HG03103 (cell line): ENCODE data around the gene CRIM1.

ENCODE experiments used
- ATAC-seq: cut with Tn5 transposase; IDR thresholded peaks from one replicate; pipeline ENCODE4 v1.9.1; 2021; ENCODE audit warnings: low read depth; ENCODE audit not compliant: unreplicated experiment

Gene CRIM1

DNA sequence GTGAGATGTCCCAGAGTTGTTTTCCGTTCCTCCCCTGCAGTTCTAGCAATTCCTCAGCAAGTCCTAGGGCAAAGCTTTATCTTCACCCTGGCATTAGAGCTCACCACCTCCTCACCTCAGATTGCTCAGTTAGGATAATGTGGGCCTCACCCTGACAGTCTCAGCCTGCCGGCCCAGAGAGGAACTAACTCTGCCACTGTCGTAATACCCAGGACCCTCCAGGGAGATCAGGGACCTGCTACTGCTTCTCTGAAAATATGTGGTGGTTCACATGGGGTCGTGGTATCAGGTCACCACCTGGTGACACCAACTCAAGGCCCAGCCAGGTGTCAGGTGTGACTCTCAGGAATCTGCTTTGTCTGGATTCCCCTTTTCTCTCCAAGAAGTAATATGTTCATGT is 121.7 kb downstream of the CRIM1 start:
- no peak for ATAC-seq

DNA sequence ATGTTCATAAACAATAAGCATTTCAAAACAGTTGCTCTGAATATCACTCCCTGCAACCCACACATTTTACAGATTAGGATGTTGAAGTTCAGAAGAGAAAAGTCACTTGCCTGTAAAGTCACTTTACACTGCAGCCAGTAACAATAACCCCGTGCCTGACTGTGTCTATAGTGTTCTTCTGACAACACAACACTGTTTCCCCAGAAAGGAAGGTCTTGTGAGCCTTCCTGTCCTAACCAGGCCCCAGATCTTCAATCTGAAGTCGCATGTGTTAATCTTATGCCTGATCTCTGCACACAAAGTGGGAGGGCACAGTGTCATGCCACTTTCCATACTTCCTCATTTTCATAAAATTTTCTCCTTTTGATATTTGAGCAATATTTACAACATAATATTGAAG is 122.2 kb downstream of the CRIM1 start:
- no peak for ATAC-seq

DNA sequence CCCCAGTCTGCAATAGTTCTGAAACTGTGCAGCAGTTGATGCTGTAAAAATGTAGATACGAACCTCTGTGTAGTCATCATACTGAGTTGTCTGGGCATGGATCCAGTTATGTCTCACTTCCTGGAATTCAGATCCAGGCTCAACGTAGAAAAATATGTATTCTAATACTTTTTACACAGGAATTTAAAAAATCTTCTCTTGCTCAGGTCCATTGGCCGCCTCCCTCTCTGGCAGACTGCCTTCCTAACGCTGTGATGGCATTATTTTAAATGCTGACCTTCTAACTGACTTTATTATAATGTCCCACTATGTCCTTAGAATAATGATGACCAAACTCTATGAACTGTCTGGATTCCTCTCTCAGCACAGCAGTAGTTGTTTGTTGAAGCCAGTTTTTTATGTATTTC is 122.8 kb downstream of the CRIM1 start:
- ATAC-seq = no peak

DNA sequence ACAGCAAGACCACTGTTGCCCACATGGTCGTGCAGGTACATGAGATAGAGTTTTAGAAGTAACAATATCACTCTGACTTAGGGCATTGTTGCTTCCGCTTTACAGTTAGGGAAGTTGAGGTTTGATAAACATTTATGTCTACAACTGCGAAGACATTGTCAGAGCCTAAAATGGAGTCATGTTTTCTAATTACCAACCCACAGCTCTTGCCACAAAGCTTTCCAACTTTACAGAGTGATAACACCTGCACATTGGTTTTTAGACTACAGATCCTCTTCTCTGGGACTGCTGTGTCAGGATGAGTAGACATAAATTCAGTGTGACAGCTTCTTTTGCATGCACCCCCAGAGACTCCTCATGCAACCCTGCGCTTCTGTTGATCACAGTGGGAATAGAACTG is 123.4 kb downstream of the CRIM1 start:
- ATAC-seq = no peak

DNA sequence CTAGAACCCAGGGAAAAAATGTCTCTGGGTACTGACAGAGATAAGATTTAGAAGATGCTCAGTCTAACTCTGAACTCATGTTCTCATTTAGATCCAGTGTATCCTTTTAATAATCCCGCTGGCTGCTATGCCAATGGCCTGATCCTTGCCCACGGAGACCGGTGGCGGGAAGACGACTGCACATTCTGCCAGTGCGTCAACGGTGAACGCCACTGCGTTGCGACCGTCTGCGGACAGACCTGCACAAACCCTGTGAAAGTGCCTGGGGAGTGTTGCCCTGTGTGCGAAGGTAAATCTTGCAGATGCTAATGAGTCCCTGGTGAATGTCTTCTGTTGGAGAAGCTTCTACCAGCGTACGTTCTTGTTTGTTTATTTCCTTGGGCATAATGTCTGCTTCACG is 123.8 kb downstream of the CRIM1 start:
- no peak for ATAC-seq

DNA sequence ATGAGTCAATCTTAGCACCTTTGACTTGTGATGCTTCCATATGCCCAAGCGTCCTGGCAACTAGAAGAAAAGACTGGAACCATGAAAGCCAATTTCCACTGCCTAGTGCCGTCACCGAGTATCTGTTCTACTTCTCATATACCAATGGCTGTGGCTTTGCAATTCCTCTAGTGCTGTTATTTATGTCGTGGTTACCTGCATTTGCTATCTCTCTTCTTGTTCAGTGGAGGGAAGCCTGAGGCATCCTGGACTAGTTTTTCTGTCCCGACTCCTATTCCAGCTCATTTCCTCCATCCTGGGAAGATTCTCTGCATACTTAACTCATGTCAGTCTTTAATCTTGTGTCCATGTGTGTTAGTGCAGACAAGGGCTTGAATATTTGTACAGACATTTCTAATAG is 124.5 kb downstream of the CRIM1 start:
- no peak for ATAC-seq

DNA sequence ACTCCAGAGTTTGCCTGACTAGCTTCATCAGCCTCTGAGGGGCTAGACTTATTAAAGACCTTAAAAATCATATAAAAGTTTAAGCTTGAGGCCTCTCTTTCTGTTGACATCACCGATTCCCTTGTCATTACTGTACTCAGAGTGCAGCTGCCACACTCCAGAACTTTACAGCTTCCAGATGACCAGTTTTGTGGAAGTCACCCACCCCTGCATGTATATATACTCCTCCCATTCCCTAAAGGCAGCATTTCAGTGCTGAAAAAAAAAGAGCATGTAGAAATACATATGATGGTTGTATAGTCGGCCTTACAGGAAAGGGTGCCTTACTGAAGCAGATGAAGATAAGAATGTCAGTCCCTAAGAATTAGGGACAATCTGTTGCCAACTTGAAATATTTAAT is 125.1 kb downstream of the CRIM1 start:
- no peak for ATAC-seq

DNA sequence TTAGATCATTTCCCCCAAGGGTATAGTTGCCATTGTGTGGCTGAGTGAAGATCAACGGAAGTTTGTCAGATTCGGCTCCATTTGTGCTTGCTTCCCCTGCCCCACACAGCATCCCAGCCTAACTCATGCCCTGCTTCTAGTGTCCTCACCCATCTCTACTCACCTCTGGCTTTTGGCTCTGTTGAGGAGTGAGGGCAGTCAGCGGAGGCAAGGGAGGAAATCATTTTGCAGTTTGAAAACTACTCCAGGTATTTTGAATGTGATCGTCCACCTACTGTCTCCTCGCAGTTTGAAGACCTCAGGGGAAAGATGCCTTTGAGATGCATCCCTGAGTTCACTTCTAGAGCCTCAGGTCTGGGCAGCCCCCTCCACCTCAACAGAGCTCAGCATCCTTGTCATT is 126.1 kb downstream of the CRIM1 start:
- no peak for ATAC-seq

DNA sequence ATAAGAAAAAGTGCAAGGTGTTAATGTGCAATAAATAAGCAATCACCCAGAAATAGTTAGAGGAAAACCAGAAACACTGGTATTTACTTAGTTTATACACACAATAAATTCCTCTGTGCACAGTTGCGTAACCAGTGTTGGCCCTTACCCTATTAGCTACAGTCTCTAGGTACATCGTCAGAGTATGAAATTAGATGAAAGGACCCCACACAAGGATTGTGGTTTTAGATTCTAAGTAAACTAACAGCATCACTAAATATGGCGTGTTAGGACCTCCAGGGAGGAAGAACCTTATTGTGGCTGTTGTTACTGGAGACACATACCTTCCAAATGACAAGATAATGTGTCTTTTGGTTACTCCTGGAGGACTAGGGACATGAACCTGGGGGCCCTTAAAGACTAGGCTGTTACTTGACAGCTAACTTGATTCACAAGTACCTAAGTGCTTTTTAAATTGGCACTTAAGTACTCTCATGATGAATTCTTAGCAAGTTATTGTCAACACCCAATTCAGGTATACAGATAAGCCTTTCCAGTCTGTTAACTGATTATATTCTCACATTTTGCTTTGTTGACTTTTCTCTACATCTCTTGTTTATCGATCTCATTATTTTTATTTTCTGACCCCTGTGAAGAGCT is 127.1 kb downstream of the CRIM1 start:
- no peak for ATAC-seq

DNA sequence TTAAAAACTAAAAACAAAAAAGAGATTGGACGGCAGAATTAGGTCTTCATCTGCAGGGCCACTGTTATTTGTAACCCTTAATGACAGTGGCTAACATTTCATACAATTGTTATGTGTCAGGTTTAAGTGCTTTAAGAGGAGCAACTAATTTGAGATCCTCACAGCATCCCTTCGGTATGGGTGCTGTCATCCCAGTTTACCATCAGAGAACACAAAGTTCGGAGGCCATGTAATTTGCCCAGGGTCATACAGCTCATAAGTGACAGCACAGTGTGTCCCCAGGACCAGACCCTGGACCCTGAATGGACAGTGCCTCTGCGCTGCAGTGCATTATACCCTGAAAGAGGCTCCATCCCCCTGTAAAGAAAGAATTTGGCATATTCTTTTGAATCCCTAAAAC is 127.7 kb downstream of the CRIM1 start:
- no peak for ATAC-seq

DNA sequence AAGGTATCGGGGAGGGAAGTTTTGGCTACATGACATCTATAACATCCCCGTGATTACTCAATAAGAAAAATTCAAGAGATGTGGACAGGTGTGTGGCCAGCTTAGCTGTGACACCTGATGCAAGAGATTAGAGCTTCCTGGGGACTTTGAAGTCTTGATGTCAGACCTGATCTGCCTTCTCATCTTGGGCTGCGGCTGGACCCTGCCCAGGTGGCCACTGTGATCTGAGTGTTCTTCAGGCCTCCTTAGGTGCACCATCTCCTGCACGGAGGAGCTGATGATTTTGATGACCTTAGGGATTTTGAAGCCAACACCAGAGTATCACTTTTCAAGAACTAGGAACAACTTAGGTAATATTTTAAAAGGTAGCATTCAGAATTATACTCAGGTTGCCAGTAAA is 128.9 kb downstream of the CRIM1 start:
- no peak for ATAC-seq

DNA sequence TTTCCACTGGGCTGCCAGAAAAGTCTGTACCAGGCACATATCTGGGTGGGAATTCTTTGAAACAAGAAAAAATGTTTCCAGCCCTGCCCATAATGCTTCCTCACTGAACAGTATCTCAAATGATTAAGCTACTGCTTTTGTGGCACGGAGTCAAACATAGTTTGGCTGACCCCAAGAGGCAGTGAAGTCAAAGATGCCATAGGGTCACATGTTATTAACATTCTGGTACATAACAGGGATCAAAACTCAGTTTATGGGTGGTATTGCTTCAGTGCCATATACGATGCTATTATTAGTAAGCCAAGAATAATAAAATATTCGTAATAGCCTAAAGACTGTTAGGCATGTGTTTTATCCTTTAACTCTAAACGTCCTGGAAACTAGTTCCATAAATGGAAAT is 129.9 kb downstream of the CRIM1 start:
- ATAC-seq = no peak

DNA sequence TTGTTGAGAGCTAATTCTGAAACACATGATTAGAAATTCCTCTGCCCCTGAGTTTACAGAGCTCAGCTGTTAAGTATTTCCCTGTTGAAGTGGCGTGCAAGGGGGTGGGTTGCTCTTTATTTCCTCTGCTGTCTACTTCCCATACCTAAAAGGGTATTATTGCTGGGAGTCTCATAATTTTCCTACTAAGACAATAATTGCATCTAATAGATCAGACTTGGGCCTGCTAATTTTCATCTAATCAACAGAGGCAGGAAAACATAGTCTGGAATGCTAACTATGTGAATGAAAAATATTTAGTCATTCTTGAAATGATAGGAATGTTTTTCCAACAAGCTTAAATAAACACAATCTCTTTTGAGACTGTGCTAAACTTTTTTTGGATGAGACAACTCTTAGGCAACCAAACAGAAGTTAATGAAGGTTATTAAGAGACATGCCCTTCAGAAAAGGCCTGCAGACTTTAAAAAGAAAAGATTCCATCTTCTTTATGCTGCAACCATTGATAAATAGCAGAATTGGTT is 131.0 kb downstream of the CRIM1 start:
- no peak for ATAC-seq

DNA sequence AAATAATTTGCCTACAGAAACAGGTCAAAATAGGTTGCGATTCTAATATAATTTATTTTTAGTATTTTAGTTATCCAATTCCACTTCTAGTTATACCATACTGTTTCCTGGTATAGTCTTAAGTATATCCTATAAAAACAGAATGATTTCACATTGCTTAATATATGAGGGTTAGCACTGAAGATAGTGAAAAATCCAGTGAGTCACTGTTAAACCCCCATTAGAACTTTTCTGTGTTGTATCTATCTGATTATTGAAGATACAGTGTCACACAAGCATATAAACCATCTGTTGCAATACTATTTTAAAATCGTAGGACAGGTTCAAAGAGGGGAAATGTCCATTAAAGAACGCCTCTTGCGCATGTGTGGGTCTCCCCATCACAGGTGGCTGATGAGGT is 132.4 kb downstream of the CRIM1 start:
- ATAC-seq = no peak

DNA sequence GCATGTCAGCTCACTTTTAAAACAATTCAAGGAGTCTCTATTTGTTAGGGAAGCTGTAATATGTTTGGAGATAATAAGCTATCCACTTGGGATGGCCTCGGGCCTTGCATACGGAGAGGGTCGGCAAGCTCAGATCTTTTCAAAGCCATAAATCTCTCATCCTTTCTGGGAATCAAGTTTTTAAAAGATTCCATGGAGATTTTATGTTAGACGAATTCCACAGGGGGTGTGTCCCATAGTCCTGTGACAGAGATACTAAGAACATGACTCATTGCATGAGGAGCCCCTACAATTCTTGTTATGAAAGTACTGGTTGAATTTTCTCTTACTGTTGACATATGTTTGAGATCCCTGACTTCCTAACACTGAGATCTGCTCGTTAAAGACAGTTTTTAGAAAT is 133.7 kb downstream of the CRIM1 start:
- ATAC-seq = no peak

DNA sequence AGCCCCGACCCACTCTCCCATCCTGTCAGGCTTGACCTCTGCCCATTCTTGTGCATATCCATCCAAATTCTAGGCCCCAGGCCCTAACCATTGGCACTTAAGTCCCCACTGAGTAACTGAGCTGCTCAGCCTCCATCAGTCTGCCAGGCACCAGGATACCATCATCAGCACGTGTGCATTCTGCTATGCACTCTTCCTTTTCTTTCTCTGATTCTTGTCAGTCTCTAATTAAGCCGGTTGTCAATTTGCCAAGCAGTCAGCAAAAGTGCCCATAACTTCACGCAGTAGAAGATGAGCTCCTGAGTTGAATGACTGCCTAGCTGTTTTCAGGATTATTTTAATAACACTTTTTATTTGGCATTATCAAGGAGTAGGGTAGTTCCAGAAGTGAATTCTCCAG is 135.2 kb downstream of the CRIM1 start:
- ATAC-seq = no peak

DNA sequence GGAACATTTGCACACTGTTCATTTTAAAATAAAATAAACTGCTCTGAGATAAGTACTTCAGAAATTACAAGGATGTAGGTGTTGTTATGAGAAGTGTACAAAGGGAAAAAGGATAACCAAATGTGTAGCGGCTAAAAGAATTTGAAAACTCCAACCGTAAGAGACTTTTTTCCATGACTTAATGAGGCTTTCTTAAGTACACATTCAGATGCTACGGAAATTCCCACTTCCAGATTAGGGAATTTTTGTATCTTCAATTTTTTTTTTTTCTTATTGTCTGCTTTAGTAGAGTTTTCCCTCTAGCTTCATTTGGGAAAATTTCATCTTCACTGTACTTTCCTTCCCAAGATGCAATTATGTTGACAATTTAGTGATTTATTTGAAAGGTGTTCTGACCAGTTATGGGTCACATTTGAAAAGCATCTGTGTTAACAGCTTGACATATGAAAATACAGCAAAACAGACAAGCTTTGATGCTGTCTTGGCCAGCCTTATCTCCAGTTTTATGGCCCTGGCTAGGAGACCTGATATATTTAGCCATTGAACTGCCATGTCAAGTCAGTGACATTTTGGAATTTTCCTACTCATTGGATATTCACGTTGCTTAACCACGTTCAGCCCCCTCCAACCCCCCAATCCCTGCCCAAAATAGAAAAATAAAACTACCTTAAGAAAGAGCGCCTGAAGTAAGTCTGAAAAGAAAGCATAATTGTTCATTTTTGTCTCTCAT is 136.8 kb downstream of the CRIM1 start:
- ATAC-seq = no peak

DNA sequence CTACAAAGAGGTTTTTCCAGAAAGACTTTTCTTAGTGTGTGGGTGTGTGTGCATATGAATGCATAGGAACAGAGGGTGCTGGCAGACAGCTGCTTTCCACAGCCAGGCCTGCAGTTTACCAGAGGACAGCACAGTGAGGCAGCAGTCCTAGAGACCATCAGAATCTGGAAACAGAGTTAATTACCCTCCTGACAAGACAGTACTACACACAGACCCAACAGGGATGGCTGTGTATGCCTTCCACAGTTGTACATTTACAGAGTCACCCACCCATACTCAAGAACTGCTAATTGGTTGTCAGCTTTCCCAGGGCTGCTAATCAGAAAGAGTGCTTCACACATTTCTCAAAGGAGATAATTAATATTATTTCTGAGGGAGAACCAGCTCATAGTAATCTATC is 137.7 kb downstream of the CRIM1 start:
- no peak for ATAC-seq

DNA sequence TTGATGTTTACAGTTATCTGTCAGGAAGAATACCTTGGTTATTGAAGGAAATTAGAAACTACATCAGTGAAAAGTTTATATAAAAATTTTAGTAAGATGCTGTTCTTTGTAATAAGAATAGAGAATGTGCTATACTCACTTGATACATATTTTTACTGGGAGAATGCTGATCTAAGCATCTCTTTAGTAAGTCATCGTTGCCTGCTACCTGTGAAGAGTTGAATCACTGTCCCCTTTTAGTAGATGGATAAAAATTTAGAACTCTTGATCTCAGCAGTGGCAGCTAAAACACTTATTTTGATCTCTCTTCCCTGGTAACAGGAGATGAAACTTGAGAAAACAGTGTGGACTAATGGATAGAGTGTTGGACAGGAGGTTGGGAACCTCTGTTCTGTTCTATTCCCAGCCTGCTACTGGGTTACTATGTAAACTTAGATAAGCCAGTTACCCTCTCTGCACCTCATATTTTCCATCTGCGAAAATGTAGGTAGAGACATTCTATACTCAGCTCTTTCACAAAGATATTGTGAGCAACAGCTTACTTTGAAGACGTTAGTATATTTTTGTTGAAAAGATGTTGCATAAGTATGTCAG is 142.1 kb downstream of the CRIM1 start:
- ATAC-seq = no peak

DNA sequence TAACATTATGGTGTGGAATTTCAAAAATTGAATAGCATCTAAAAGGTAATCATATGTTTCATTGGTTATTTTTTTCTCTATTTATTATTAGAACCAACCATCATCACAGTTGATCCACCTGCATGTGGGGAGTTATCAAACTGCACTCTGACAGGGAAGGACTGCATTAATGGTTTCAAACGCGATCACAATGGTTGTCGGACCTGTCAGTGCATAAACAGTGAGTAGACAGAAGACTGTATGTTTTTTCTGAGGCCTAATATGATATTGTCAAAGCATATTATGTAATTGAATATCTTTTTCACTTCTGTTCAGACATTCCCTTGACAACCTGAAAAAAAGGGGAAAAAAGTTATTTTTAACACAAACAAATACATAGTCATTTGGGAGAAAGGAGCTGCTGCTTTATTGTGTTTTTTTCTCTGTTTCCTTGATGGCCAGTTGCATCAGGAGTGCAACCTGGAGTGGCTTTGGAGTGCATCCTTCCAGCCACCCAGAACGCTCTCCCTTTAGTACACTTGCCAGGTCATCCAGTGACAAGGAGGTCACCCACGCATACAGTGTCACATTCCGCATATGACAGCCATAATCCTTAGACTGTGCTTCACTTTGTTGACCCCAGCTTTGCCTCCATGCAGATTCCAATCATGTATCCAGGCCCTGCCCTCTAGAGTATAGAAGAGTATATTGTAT is 143.7 kb downstream of the CRIM1 start:
- ATAC-seq = no peak

DNA sequence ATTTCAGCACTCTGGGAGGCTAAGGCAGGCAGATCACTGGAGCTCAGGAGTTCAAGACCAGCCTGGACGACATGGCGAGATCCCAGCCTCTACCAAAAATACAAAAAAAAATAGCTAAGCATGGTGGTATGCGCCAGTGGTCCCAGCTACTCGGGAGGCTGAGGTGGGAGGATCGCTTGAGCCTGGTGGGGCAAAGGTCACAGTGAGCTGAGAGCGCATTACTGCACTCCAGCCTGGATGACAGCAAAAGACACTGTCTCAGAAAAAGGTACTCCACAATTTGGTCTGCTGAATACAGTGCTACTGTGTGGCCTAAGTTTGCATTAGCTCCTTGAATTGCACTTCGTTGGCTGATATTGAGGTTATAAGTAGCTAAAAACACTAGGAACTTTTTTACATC is 144.5 kb downstream of the CRIM1 start:
- no peak for ATAC-seq
